ENCODE data around the gene PKMYT1.

DNA sequence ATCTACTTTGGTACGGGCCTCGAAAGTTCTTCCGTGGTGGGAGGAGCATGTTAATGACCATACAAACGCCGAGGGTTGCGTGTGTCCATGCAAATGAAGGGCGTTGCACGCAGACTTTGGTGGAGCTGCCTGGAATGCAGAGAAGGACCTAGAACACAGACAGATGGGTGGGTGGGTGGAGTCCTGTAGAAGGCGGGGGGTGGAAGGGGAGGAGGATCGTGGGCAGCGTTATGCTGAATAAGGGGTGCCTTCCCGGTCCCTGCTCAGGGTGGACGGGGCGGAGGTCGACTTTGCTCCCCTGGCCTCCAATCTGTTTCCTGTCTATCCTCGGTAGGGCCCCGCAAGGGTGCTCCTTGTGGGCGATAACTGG lies 11.9 kb downstream of the PKMYT1 start:
- TF ChIP-seq, protein P1, sequence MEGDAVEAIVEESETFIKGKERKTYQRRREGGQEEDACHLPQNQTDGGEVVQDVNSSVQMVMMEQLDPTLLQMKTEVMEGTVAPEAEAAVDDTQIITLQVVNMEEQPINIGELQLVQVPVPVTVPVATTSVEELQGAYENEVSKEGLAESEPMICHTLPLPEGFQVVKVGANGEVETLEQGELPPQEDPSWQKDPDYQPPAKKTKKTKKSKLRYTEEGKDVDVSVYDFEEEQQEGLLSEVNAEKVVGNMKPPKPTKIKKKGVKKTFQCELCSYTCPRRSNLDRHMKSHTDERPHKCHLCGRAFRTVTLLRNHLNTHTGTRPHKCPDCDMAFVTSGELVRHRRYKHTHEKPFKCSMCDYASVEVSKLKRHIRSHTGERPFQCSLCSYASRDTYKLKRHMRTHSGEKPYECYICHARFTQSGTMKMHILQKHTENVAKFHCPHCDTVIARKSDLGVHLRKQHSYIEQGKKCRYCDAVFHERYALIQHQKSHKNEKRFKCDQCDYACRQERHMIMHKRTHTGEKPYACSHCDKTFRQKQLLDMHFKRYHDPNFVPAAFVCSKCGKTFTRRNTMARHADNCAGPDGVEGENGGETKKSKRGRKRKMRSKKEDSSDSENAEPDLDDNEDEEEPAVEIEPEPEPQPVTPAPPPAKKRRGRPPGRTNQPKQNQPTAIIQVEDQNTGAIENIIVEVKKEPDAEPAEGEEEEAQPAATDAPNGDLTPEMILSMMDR (IDR thresholded peaks at IDR 0.05): no peak
- no peak for TF ChIP-seq POLR2A (IDR thresholded peaks at IDR 0.05)
